ENCODE measurements around the gene DENND2D. TPM values are rescaled to one million over a fixed set of nuclear protein-coding genes. Genes with fewer than 3 reads are reported as not detected.
A peak's percentile ranks its signal among the peaks of the same experiment; 100 is the strongest.

DENND2D gene
- total RNA-seq, 1 donor from 2014 or later, result not detected

- Mint-ChIP-seq H3K36me3 (ENCODE audit: unreplicated experiment) (no peaks in the 10 kb centered on the region), H3K27ac (ENCODE audit: unreplicated experiment) (no peak overlapping the region), H3K9me3 (ENCODE audit: unreplicated experiment) (no peaks in the 10 kb centered on the region), H3K27me3 (ENCODE audit: unreplicated experiment) (peaks cover 3% of the 10 kb centered on the region), H3K4me3 (ENCODE audit: unreplicated experiment) (no peak overlapping the region), H3K4me1 (ENCODE audit: low read depth, unreplicated experiment) (peaks cover 2% of the 10 kb centered on the region)
- peak; percentile 92 for DNase-seq
- TF ChIP-seq CTCF (IDR thresholded peaks at IDR 0.05; ENCODE audit: partially characterized antibody, unreplicated experiment), result peak; percentile 94
Observed at GRCh38 chr1:111222308-111223125, 22.1 kb upstream of the DENND2D start.

DNA sequence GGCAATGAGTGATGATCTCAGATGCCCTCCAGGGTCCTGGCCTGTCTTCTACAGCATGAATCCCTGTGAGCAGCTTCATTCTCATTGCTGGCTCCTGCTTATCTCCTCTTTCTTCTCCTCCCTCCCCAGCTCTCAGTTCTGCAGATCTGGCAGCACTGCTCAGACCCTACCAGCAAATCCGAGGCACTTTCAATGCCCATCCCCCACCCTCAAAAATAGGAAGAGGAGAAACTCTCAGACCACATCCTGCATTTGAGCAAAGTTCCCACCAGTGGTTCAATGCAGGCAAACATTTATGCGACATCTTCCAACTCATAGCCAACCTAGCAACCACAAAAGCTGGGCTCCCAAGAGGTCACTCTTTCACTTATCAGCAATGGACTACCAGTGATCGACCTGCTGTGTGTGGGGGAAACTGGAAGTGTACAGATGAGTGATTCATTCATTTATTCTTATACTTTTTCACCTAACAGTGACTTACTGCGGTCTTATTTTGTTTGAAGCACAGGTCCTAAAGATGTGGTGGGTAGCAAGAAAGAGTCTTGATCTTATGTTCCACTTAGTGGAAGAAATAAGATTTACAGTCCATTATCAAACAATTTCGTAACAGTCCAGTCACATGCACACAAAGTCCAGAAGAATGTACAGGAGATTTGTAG lies 21.3 kb upstream of the DENND2D start:
- peaks cover 2% of the 10 kb centered on the region for H3K4me1 Mint-ChIP-seq (ENCODE audit: low read depth, unreplicated experiment)
- H3K27ac Mint-ChIP-seq (ENCODE audit: unreplicated experiment), result no peak overlapping the region
- no peak for TF ChIP-seq CTCF (IDR thresholded peaks at IDR 0.05; ENCODE audit: partially characterized antibody, unreplicated experiment)
- DNase-seq, result no peak
- H3K27me3 Mint-ChIP-seq (ENCODE audit: unreplicated experiment), result peaks cover 3% of the 10 kb centered on the region
- no peaks in the 10 kb centered on the region for H3K36me3 Mint-ChIP-seq (ENCODE audit: unreplicated experiment)
- no peaks in the 10 kb centered on the region for H3K9me3 Mint-ChIP-seq (ENCODE audit: unreplicated experiment)
- no peak overlapping the region for H3K4me3 Mint-ChIP-seq (ENCODE audit: unreplicated experiment)

GRCh38 chr1:111221276-111221632 lies 20.8 kb upstream of the DENND2D start:
- Mint-ChIP-seq H3K36me3 (ENCODE audit: unreplicated experiment) (no peaks in the 10 kb centered on the region), H3K27me3 (ENCODE audit: unreplicated experiment) (peaks cover 3% of the 10 kb centered on the region), H3K27ac (ENCODE audit: unreplicated experiment) (no peak overlapping the region), H3K4me3 (ENCODE audit: unreplicated experiment) (no peak overlapping the region), H3K4me1 (ENCODE audit: low read depth, unreplicated experiment) (peaks cover 2% of the 10 kb centered on the region), H3K9me3 (ENCODE audit: unreplicated experiment) (no peaks in the 10 kb centered on the region)
- no peak for DNase-seq
- TF ChIP-seq CTCF (IDR thresholded peaks at IDR 0.05; ENCODE audit: partially characterized antibody, unreplicated experiment), result no peak

DNA sequence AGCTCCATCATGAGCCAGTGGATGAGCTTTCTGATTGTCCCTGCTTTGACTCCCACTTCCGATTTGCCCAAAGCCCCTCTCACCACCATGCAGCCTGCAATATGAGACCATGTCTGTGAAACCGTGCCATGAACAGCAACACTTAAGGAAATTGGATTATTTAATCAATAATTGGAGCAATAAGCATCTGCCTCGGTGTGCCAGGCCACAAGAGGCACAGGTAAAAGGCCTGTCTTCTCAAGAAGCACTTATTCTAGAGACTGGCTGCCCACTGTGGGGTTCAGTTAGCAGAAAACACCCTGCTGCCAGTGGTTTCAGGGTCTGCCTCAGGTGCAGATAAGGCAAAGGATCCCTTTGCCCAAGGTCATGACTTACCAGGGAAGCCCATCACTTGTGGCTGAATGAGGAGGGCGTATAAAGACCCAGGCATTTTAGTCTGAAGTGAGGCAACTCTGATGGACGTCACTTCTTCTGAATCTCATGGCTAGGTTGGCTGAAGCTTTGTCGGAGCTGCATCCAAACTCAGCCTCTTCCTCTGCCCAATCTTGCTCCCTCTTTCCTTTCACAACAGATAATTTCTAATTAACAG lies 19.9 kb upstream of the DENND2D start:
- Mint-ChIP-seq H3K27me3 (ENCODE audit: unreplicated experiment) (peaks cover 3% of the 10 kb centered on the region), H3K9me3 (ENCODE audit: unreplicated experiment) (no peaks in the 10 kb centered on the region), H3K4me3 (ENCODE audit: unreplicated experiment) (no peak overlapping the region), H3K36me3 (ENCODE audit: unreplicated experiment) (no peaks in the 10 kb centered on the region), H3K27ac (ENCODE audit: unreplicated experiment) (no peak overlapping the region), H3K4me1 (ENCODE audit: low read depth, unreplicated experiment) (peaks cover 2% of the 10 kb centered on the region)
- no peak for DNase-seq
- TF ChIP-seq CTCF (IDR thresholded peaks at IDR 0.05; ENCODE audit: partially characterized antibody, unreplicated experiment), result no peak

Data from glutamatergic neuron (in vitro differentiated cells).